GM10248 (cell line): ENCODE measurements around the gene TRIM24.

Source experiments
- CTCF ChIA-PET: fragments of 300-600 bp; sonication (Branson Sonifier 250); formaldehyde crosslinking; extraction: SDS; loops from one replicate; lab custom pipeline; 2021; ENCODE audit warnings: antibody characterized with exemption; lab: Yijun Ruan, JAX
- POLR2A ChIA-PET: fragments of 350-650 bp; sonication (Branson Sonifier 250); formaldehyde crosslinking; extraction: SDS; loops from one replicate; lab custom pipeline; 2020; ENCODE audit warnings: antibody characterized with exemption; lab: Yijun Ruan, JAX
- DNase-seq: peaks from one replicate; pipeline ENCODE4 v3.0.0; 2012; ENCODE audit errors: extremely low spot score
- CTCF ChIP-seq: IDR thresholded peaks from 2 replicates; pipeline ENCODE4 v1.5.1; 2012; ENCODE audit warnings: mild to moderate bottlenecking, low read depth; ENCODE audit errors: extremely low read depth, missing control alignments, control extremely low read depth

TRIM24 gene

GRCh38 chr7:138579136-138579535 lies 119.1 kb downstream of the TRIM24 start:
- DNase-seq: no peak
- no peak for TF ChIP-seq CTCF
- POLR2A ChIA-PET: no interaction called here
- CTCF ChIA-PET: no interaction called here

GRCh38 chr7:138579671-138580070 lies 119.6 kb downstream of the TRIM24 start:
- POLR2A ChIA-PET: no interaction called here
- CTCF ChIA-PET: no interaction called here
- TF ChIP-seq CTCF: no peak
- DNase-seq: no peak

- POLR2A ChIA-PET: no interaction called here
- CTCF ChIA-PET: no interaction called here
- DNase-seq: no peak
- TF ChIP-seq CTCF: no peak
Measured at GRCh38 chr7:138581065-138581464, 121.0 kb downstream of the TRIM24 start.

- no peak for DNase-seq
- no peak for TF ChIP-seq CTCF
- ChIA-PET POLR2A (no interaction called here), CTCF (interaction anchor here (1.4 to 2.1 kb wide), 2 partner anchors 10 to 35 kb away, joined by 4 to 10 read pairs; no protein-coding TSS in a partner anchor)
Measured at GRCh38 chr7:138584283-138584682, 124.2 kb downstream of the TRIM24 start.

- no peak for DNase-seq
- POLR2A ChIA-PET: no interaction called here
- CTCF ChIA-PET: interaction anchor here (1.4 to 2.1 kb wide), 2 partner anchors 9 to 36 kb away, joined by 4 to 10 read pairs; no protein-coding TSS in a partner anchor
- TF ChIP-seq CTCF: no peak
Measured at GRCh38 chr7:138584696-138585095, 124.6 kb downstream of the TRIM24 start.

GRCh38 chr7:138585283-138585993 lies 125.4 kb downstream of the TRIM24 start:
- ChIA-PET POLR2A (no interaction called here), CTCF (interaction anchor here (1.4 to 2.1 kb wide), 2 partner anchors 8 to 37 kb away, joined by 4 to 10 read pairs; no protein-coding TSS in a partner anchor)
- TF ChIP-seq CTCF: no peak
- no peak for DNase-seq
